Stimulated activated CD8-positive, alpha-beta memory T cell treated with anti-CD3 and anti-CD28 coated beads, Interleukin-4, amount 100 ng/mL, for 24 hours (primary cell): Measurements from ENCODE around the gene NAV2.

Experiments
- DNase-seq: peaks from one replicate; pipeline ENCODE4 v3.0.0-alpha.2; 2020; ENCODE audit warnings: low read depth

NAV2 gene

DNA sequence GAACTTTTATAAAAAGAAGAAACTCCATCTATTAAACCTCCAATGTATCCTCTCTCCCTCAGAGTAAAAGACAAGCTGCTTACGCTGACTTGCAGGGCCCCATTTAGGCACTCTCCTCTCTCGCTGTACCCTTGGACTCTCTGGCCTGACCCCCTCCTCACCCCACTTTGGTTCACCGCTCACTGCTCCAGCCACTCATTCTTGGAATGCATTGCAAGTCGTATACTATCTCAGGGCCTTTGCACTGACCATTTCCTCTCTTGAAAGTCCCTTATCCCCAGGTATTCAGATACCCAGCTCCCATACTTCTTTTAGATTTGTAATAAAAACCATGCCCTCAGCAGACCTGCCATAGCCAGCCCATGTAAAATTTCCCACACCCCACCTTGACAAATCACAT is 308.1 kb downstream of the NAV2 start:
- DNase-seq = no peak

DNA sequence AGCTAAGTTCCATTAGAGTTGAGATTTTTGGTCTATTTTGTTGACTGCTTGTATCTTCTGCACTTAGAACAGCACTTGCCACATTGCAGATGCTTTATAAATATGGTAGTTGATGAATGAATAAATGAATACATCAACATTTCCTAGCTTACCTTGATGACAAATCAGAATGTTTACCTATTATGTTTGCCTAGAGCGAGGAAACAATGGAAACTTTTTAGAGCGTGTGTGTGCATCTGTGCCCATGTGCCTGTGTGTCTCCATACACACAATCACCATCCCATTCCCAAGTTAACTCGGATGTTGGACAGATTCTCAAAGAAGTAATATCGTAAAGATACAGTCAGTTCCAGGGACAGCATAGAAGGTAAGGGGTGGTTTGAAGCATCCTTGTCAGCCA is 308.6 kb downstream of the NAV2 start:
- DNase-seq = no peak

- no peak for DNase-seq
These were observed 309.2 kb downstream of the NAV2 start for GRCh38 chr11:20021771-20022362.

DNA sequence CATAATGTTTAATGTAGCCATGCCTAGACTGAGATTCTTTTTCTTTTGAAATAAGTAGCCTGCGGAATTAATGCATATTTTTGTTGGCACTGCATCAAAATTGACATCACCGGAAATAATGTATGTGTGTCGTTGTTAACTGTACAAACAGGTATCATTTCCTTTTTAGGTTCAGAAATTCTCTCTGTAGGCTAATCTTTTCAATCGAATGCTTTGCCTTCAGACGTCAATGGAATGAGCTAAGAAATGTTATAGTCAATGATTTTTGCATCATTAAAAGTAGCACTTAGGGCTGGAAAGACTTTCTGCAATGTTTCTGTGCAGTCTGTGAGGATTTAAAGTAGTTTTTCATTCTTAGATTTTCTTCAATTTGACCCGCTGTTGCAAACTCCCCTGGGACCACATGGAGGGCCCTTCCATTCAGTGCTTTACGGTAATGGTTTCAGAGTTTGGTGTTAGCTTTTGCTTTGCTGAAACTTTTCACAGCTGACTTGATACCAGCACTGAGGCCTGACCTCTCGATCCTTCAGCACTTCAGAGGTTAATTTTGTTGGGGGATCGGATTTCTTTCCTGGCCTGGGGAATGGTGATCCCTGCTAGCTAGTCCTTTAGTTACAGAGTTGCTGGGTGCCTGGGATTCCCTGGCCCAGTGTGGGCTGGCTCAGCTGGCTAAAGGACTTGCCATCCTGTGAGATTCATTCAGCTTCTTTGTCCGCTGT is 309.9 kb downstream of the NAV2 start:
- no peak for DNase-seq

GRCh38 chr11:20023082-20023426 is 310.4 kb downstream of the NAV2 start:
- DNase-seq = no peak

DNA sequence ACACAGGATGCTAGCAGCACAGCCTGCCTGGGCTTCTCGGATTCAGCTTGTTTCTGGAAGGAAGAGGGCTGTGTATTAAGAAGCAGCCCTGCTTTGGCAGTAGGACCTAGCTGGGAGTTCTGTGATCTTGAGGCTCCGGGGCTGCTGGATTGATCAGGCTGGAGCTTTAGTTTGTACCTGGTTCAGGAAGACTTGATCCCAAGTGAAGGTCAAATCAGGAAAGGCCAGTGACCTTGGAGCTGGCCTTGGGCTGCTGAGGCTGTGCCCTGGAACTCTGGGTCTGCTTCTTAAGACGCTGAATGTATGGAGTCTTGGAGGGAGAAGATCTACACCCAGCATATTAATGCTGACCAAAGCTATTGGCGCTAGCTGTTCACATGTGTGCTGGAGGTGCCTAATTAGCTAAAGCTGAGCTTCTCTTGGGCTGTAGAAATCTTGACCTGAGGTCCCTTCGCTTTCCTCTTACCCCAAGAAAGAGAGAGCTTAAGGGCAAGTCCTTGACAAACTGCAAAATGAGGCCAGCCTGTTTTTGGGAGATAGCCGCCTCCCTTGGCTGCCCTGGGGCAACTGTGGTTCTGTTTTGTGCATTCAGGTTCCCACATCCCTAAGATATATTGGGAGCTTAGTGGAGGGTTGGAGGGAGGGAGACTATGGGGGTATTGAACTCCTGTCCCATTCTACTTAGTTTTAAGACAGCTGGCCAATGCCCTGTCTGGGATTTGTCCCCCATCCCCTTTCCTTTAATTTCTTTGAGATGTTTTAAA is 311.7 kb downstream of the NAV2 start:
- no peak for DNase-seq

DNA sequence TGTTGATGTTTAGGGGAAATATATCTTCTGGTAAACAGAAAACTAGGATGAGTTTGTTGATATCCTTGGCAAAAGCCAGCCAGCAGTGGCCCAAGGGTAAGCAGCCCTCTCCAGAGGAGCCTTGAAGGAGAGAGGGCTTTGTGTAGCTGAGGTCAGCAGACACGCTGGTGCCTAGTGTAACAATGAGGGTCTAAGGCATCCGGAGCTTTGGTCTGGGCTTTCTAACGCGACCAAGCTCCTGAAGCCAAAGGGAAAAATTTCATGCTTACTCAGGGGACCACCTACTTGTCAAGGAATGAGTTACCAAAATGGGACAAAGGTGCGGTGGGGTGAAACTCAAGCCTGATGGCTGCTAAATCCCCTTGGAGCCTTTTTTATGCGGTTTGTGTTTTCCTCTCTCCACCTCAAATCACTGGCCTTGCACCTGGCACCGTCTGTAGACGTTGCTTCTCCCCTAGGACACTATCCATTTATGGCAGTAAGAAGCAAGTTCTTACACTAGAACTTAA is 312.7 kb downstream of the NAV2 start:
- DNase-seq = no peak

- DNase-seq = no peak
These were observed 314.3 kb downstream of the NAV2 start for GRCh38 chr11:20026629-20027555.

DNA sequence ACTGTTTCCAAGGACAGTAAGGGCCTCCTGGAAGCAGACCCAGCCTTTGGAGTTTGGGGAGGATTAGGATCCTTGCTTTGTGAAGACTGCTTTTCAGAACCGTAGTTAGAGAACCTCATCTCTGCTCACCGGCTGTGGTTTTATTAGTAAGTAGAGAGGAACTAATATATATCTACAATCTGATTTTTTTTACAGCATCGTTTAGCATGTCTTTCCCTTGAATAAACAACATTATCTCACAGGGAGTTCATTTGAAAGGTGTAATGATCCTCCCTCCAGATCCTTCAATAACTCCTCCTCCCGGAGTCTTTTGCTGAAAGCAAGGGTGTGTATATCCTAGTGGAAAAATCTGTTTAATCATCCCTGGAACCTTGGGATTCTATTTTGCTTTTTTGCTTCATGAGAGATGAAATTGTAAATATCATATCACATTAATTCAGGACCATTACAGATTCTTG is 314.9 kb downstream of the NAV2 start:
- DNase-seq = no peak

GRCh38 chr11:20029193-20029592 is 316.6 kb downstream of the NAV2 start:
- DNase-seq = no peak

DNA sequence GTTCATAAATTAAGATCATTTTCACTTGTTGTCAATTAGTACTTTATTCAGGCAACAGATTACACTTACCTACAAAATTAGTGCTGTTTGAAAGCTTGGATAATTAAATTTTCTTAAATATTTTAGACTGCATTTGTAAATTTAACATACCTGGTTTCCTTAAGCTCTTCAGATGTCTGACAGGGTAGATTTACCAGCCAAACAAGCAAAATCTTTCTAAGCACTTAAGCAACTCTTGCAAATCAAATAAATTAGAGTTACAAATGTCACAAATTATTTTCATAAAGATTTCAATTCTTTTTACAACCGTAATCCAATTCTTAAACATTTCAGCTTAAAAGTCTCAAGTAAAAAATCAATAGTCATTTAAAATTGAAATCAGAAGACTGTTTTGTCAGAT is 317.8 kb downstream of the NAV2 start:
- no peak for DNase-seq

GRCh38 chr11:20031155-20032001 is 318.7 kb downstream of the NAV2 start:
- DNase-seq = no peak

DNA sequence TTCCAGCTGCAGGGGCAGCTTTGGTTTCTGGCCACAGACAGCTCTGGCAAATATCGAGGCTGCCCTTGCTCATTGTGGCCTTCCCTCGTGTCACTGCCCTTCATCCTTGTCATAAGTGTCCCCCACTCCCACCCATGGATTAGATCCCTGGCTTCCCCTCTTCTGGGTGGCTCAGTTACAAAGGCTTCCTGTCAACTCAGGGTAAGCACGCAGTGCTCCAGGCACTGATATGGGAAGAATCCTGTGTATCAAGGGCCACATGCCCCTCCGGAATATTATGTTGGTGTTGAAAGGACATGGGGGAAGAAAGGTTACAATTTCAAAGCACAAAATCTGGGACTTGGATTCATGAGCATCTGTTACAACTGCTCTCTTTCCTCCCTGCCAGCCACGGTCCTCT is 319.5 kb downstream of the NAV2 start:
- no peak for DNase-seq

GRCh38 chr11:20032577-20033260 is 320.1 kb downstream of the NAV2 start:
- no peak for DNase-seq

GRCh38 chr11:20033806-20034205 is 321.2 kb downstream of the NAV2 start:
- no peak for DNase-seq

DNA sequence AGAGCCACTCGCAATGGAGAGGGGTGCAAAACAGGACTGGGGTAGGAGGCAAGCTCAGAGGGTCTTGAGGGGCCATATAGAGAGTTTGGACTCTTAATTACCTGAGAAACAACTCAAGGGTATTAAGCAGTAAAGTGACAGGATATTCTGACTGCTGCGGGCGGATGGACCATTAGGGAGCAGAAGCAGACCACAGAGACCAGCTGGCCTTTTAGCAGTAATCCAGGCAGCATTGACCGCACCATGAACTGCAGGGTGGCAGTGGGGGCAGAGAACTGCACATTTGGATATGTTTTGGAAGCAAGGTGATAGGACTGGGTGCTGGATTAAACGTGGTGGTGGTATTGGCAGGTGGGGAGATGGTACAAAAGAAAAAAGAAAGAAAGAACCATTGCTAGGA is 322.3 kb downstream of the NAV2 start:
- DNase-seq = no peak

DNA sequence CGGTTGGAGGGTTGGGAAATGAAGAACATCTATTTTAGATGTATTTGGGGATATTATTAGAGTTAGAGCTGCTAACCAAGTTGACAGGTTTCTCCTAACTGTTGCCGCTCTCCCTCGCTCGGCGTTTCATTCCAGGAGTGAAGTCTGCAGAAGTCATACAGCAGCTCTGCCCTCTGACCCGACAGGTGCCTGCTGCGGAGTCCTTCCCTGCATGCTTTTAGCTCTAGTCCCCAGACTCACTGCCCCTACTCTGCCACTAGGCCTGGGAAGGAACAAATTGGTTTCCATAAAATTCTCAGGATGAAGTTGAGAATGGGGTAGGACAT is 322.7 kb downstream of the NAV2 start:
- no peak for DNase-seq

- no peak for DNase-seq
These were observed 323.3 kb downstream of the NAV2 start for GRCh38 chr11:20035701-20036601.

GRCh38 chr11:20036626-20037335 is 324.1 kb downstream of the NAV2 start:
- no peak for DNase-seq
